ENCODE measurements around the gene KCNQ4.

KCNQ4 gene

GRCh38 chr1:40755067-40755466 lies 28.5 kb upstream of the KCNQ4 start:
- no peak for DNase-seq (ENCODE audit: low spot score)

GRCh38 chr1:40756523-40756922 lies 27.1 kb upstream of the KCNQ4 start:
- DNase-seq (ENCODE audit: low spot score): no peak

DNA sequence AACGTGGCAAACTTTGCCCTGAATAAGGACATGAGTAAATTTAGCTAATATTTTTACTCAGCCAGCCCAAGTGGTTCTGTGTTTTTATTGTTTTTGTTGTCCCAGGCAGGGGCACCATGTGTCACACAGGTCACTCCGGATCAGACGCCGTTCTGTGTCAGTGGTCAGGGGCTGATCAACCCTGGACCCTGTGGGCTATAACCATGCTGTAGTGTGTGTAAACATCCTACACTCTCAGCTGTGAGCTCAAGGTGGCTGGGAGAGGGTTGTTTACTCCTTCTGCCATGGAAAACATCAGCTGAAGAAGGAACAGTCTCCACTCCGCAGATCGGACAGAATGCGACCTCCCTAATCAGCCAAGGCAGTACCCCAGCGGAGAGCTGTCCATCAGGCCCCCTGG lies 26.5 kb upstream of the KCNQ4 start:
- no peak for DNase-seq (ENCODE audit: low spot score)

DNA sequence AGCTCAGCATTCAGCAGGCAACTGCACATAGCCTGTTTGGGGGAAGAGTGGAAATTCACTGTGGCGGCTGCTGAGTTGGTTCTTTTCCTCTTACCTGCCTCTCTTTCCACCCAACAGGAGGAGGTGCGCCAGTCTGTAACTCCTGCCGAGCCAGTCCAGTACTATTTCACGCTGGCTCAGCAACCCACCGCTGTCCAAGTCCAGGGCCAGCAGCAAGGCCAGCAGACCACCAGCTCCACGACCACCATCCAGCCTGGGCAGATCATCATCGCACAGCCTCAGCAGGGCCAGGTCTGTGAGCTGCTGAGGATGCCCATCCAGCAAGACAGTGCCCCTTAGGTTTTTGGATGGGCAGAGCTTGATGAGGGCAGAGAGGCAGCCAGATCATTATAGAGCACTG lies 25.6 kb upstream of the KCNQ4 start:
- no peak for DNase-seq (ENCODE audit: low spot score)

- DNase-seq (ENCODE audit: low spot score): no peak
Observed at GRCh38 chr1:40758578-40759343, 24.8 kb upstream of the KCNQ4 start.

DNA sequence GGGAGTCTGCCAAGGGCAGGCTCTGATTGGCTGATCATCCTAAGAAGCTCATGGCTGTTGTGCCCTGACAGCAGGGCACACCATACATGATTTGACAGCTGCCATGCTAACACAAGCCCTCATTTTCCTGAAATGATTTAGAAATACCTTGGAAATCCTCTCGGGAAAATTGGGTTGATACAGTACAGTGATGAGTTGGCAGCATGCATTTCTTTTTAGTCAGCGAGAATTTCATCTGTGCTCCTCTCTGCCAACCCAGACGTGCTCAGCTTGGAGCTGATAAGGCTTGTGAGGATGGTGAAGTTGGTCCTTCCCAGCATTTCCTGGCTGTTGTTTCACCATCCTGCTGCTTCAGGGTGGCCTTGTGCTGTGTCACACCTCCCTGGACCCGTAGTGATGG lies 22.6 kb upstream of the KCNQ4 start:
- no peak for DNase-seq (ENCODE audit: low spot score)

DNA sequence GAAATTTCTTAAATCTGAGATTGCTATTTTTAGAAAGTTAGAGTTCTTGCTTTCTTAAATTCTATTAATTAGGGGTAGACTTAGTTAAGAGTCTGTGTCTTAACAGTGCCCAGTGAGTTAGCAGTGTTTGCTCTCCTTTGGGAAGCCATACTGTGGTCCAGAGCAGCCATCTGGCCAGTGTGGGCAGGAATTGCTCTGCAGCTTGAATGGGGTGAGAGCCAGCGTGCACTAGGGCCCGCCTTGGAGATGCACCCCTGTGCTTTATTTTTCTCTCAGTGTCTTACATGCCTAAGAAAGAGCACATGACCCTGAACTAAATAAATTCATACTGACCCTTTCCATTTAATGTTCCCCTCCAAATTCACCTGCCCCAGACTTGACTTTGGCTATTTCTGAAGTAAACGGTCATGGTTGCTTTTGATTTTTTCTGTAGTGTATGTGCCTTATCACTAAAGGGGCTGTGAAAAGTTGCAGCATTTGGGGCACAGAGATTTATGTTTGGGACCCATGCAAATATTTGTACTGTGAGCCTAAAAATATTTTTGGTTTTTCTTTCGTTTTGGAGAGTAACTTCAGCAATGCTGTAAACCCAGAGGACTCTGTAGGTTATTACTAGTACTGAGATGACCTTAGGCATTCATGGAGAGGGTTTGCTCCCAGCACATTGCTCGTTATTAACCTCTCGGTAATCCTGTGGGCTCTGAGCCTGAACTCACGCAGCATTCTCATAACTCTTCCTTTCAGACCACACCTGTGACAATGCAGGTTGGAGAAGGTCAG lies 21.3 kb upstream of the KCNQ4 start:
- peak; percentile 72 for DNase-seq (ENCODE audit: low spot score)

- no peak for DNase-seq (ENCODE audit: low spot score)
Observed at GRCh38 chr1:40763742-40764532, 19.6 kb upstream of the KCNQ4 start.

- DNase-seq (ENCODE audit: low spot score): no peak
Observed at GRCh38 chr1:40764981-40765380, 18.6 kb upstream of the KCNQ4 start.

DNA sequence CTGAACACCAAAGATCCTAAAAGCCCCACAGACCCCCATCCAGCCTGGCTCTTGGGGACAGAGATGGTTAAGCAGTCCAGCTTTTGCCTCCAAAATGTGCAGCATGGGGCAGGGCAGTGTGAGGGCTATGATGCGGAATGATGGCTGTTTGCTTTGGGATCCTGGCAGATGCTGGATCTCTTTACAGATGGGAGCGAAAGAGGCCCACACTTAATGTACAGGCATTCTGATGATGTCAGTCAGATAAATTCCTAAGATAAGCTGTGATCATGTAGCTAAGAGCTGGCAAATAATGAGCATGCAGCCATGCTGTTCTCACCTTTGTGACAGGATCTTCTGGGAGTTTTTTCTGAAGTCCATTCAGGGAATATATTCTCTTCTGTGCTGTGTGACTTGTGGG lies 17.6 kb upstream of the KCNQ4 start:
- DNase-seq (ENCODE audit: low spot score): no peak

DNA sequence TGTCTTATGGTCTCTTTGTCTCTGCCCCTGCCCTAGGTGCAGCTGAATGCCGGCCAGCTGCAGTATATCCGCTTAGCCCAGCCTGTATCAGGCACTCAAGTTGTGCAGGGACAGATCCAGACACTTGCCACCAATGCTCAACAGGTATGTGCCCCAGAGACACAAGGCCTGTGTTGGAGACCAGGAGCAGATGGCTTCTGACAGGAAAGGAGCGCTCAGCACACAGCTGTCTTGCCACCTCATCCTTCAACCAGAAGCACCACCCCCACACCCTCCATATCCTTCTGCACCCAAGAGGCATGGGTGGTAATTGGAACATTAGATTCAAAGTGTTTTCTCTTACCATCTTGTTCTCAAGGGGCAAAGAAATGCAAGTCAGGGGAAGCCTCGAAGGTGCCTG lies 17.0 kb upstream of the KCNQ4 start:
- DNase-seq (ENCODE audit: low spot score): no peak

- DNase-seq (ENCODE audit: low spot score): no peak
Observed at GRCh38 chr1:40768146-40768990, 15.2 kb upstream of the KCNQ4 start.

DNA sequence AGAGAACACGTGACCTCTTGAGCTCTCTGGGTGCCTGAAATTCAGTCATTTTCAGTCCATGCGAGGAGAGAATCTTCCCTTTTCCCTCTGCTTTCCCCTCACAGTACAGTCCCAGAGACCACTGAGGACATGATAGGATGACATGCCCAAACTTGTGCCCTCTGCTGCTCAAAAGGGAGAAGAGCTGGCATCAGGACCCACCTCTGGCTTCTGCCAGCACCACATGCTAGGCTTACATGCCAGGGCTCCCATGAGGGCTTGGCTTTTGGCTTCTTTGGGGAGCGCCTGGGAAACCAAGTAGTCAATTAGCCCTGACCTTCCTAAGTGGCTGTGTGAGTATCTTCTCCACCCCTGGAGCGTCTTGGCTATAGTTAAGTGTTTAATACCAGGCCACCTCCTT lies 13.8 kb upstream of the KCNQ4 start:
- no peak for DNase-seq (ENCODE audit: low spot score)

GRCh38 chr1:40770296-40771070 lies 13.1 kb upstream of the KCNQ4 start:
- no peak for DNase-seq (ENCODE audit: low spot score)

- peak; percentile 90 for DNase-seq (ENCODE audit: low spot score)
Observed at GRCh38 chr1:40772146-40772955, 11.2 kb upstream of the KCNQ4 start.

DNA sequence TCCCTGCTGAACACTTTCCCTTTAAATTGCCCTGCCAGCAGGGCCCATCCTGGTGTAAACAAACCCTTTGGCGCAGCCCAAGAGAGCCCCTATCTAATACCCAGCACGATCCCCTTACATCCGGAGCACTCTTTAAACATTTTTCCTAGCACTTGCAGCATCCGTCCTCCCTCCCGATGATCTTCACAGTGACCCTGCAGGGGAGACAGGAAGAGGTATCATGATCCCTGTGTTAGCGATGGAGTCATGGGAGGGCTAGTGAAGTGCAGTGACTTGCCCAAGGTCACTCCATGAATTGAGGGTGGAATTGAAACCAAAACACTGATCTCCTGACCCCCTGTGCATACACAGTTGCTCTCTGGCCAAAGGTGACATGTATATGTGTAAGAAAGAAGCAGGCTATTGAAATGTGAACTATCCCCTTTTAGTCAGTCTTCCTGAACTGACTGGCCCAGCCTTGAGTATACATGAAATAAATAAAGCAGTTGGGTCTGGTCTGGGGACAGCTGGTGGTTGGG lies 9.8 kb upstream of the KCNQ4 start:
- DNase-seq (ENCODE audit: low spot score): no peak

DNA sequence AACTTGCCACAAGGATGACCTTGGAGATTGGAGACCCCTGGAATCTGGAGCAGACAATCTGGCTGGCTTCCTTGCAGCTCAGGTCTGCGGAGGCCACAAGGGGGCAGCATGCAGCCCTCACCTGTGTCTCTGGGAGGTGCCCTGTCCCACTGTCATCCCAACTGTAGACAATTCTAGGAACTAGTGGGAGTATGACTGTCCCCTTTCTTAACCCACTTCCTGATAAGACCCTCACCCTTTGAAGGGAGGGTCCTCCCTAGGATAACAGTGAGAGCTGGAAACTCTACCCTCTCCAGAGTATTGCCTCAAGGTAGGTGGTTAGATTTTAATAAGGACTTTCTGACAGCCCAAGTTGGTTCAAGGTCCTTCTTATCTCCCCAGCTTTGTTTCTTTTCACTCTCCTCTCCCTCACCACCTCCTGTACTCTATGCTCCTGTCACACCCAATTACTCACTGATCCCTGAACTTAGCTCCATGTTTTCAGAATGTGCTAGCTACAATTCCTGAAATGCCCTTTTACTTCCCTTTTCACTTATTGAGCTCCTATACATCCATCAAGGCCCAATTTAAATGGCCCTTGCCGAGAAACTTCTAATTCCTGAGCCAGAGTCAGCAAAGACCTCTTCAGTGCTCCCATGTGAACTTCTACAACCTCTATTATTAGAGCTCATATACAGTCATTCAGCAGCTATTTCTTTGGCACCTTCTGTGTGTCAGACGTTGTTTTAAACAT lies 9.2 kb upstream of the KCNQ4 start:
- DNase-seq (ENCODE audit: low spot score): peak; percentile 52

DNA sequence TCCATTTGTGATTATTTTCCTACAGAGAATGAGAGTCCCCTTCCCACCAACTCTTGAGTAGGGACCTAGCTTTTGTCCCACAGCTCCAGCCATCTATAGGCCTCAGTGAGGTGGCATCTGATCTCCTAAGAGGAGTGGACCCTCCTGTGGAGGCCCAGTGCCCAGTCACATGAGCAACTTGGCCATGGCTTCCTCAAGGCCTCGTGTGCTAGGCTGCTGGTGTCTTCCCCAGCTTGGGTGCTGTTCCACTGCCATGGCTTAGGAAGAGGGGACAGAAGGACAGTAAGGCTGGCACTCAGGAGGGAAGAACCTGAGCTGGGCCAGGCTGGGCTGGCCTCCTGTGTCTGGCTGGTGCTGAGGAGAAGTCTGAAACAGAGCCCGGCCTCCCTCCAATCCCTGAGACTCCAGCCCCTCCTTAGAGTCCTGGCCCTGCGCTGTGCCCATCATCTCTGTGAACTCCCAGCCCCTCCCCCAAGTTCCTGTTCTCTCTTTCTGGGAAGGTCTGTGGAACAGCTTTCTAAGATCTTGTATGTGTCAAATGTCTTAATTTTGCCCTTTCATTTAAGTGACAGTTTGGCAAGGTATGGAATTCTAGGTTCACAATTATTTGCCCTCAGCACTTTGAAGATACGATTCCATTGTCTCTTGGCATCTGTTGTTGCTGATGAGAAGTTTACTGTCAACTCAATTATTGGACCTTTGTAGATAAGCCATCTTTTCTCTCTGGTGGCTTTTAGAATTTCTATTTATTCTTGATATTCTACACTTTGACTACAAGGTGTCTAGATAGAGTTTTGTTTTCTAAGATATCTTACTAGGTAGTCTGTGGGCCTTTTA lies 7.1 kb upstream of the KCNQ4 start:
- DNase-seq (ENCODE audit: low spot score): no peak
